Dermis microvascular lymphatic vessel endothelial cell (primary cell): ENCODE measurements around the gene ARF3. TPM values are rescaled to one million over a fixed set of nuclear protein-coding genes. Genes with fewer than 3 reads are reported as not detected.
"Not testable (repeated sequence)": the region's sequence is repeated elsewhere in the genome, so short reads cannot be mapped to it uniquely, and the experiment has no call there.

Experiments
- DNase-seq, 2 donors: peaks; one replicate each; pipeline versions ENCODE4 v3.0.0 to v3.0.0-alpha.2; 2010; ENCODE audit warnings: low read depth in 2 of 2
- total RNA-seq: library from RNA; depleted of rRNA; stranded (reverse); fragments of >200 nt; gene quantifications from 2 replicates; pipeline ENCODE4 v1.2.1, GENCODE V29; 2014

The ARF3 gene
- total RNA-seq, 1 donor from 2014 or later, result 40.7 TPM

- DNase-seq, result no peak
Measured at GRCh38 chr12:48932878-48933277, 24.4 kb downstream of the ARF3 start.

GRCh38 chr12:48930475-48930874 lies 26.8 kb downstream of the ARF3 start:
- no peak for DNase-seq

- DNase-seq, result no peak
Measured at GRCh38 chr12:48929551-48929950, 27.7 kb downstream of the ARF3 start.

- no peak for DNase-seq
Measured at GRCh38 chr12:48927261-48927660, 30.0 kb downstream of the ARF3 start.

GRCh38 chr12:48925304-48926011 lies 31.8 kb downstream of the ARF3 start, which contains the start of gene FKBP11:
TSS of gene FKBP11 (minus strand) at chr12:48925492. CDS start at chr12:48925428, 64 bp downstream.
- DNase-seq, result peak; percentile 23 to 75

- DNase-seq, result peak in 1 of 2 donors; percentile 75
Measured at GRCh38 chr12:48924617-48925303, 32.5 kb downstream of the ARF3 start.

- no peak for DNase-seq
Measured at GRCh38 chr12:48923117-48923516, 34.2 kb downstream of the ARF3 start.

GRCh38 chr12:48917857-48918537 lies 39.3 kb downstream of the ARF3 start:
- DNase-seq, result no peak

GRCh38 chr12:48910196-48910595 lies 47.1 kb downstream of the ARF3 start:
- no peak for DNase-seq

GRCh38 chr12:48909698-48910097 lies 47.6 kb downstream of the ARF3 start:
- not testable (repeated sequence) for DNase-seq

- DNase-seq, result no peak
Measured at GRCh38 chr12:48907245-48907644, 50.0 kb downstream of the ARF3 start.

GRCh38 chr12:48903982-48904411 lies 53.3 kb downstream of the ARF3 start:
- DNase-seq, result peak; percentile 71 to 85

GRCh38 chr12:48903363-48903981 lies 53.8 kb downstream of the ARF3 start:
- no peak for DNase-seq

- no peak for DNase-seq
Measured at GRCh38 chr12:48901278-48901677, 56.0 kb downstream of the ARF3 start.

GRCh38 chr12:48899651-48900050 lies 57.6 kb downstream of the ARF3 start:
- no peak for DNase-seq

- DNase-seq, result no peak
Measured at GRCh38 chr12:48894271-48894670, 63.0 kb downstream of the ARF3 start.

- DNase-seq, result peak; percentile 43 to 62
Measured at GRCh38 chr12:48890657-48891418, 66.4 kb downstream of the ARF3 start.

GRCh38 chr12:48889679-48890078 lies 67.6 kb downstream of the ARF3 start:
- DNase-seq, result no peak
